Activated naive CD4-positive, alpha-beta T cell treated with anti-CD3 and anti-CD28 coated beads, Interleukin-2, amount 50 U/mL, for 24 hours (primary cell): ENCODE results near the gene CDC42EP1.
"Not testable (repeated sequence)": the region's sequence is repeated elsewhere in the genome, so short reads cannot be mapped to it uniquely, and the experiment has no call there.

Experiments used
- H3K27ac Mint-ChIP-seq: one replicate; pipeline ENCODE4 v1.8.0; 2021; ENCODE audit warnings: mild to moderate bottlenecking, mixed read lengths
- H3K27me3 Mint-ChIP-seq: one replicate; pipeline ENCODE4 v1.8.0; 2021; ENCODE audit warnings: mixed read lengths
- H3K36me3 Mint-ChIP-seq: one replicate; pipeline ENCODE4 v1.8.0; 2021; ENCODE audit warnings: mixed read lengths
- H3K4me1 Mint-ChIP-seq: one replicate; pipeline ENCODE4 v1.8.0; 2021; ENCODE audit warnings: mixed read lengths
- H3K4me3 Mint-ChIP-seq: one replicate; pipeline ENCODE4 v1.8.0; 2021; ENCODE audit warnings: mild to moderate bottlenecking, mixed read lengths
- H3K9me3 Mint-ChIP-seq: one replicate; pipeline ENCODE4 v1.8.0; 2021; ENCODE audit warnings: mixed read lengths

CDC42EP1 gene

DNA sequence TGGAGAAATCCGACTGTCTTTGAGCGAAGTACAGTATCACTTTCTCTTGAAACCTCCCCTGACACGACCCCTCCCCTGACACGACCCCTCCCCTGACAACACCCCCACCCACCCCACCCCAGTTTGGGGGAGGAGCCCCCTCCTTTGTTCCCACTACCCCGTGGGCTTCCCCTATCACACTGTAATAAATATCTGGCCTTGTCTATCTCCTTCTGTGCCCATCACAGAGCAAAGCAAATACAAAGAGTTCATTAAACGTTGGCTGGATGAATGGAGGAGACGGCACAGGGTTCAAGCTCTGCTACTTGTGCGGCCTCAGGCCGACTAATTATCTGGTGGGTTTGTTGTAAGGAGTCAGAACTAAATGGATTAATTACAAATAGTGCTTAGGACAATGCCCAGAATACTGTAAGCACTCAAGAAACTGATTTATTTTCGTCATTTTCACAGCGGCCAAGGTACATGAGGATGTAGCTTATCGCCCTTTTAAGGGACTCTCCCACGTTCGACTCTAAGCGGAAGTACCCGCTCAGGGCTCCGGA is 47.7 kb downstream of the CDC42EP1 start:
- H3K27ac Mint-ChIP-seq: peak overlapping the region; percentile 98
- H3K36me3 Mint-ChIP-seq: no peaks in the 10 kb centered on the region
- H3K4me3 Mint-ChIP-seq: peak overlapping the region; percentile 91
- H3K9me3 Mint-ChIP-seq: no peaks in the 10 kb centered on the region
- peaks cover 46% of the 10 kb centered on the region for H3K4me1 Mint-ChIP-seq
- H3K27me3 Mint-ChIP-seq: no peaks in the 10 kb centered on the region

DNA sequence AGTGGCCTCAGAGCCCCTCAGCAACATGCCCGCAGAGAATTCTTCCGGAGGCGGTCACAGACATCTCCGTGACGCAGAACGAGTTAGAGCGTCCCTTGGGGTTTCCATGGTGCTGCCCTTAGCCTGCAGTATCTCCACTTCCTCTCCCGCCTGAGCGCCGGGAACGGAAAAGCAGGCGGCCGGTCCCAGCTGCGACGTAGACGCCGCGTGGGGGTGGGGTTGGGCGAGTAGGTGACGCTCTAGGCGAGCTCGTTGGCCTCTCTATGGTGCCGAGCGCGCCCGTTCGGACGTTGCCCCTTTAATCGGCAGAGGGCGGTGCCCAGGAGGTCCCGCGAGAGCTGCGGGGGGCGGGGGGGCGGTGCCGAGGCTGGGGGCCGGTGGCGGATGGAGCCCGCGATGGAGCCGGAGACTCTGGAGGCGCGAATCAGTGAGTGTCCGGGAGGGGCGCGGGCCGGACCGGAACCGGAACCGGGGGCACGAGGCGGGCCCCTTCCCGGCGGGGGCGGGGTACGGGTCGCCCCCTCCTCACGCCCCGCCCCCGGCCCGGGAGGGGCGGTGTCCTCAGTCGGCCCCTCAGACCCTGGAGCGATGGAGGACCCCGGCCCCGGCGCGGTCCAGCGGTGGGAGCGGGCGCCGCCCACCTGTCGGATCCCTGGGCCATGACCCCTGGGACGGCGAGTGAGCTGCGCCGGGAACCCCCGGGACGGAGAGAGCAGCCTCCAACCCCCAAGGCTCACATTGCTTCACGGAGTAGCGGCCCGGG is 48.4 kb downstream of the CDC42EP1 start, which contains the start of gene GGA1:
TSS of gene GGA1 (plus strand) at position 358 of the 763 bp plus-strand sequence. CDS start at position 385, 27 bp downstream.
- H3K27ac Mint-ChIP-seq: peak within 1 kb of the TSS; percentile 98
- no peaks in the 10 kb centered on the region for H3K27me3 Mint-ChIP-seq
- no peaks in the 10 kb centered on the region for H3K9me3 Mint-ChIP-seq
- peaks cover 45% of the 10 kb centered on the region for H3K4me1 Mint-ChIP-seq
- peak within 1 kb of the TSS; percentile 98 for H3K4me3 Mint-ChIP-seq
- no peaks in the 10 kb centered on the region for H3K36me3 Mint-ChIP-seq

DNA sequence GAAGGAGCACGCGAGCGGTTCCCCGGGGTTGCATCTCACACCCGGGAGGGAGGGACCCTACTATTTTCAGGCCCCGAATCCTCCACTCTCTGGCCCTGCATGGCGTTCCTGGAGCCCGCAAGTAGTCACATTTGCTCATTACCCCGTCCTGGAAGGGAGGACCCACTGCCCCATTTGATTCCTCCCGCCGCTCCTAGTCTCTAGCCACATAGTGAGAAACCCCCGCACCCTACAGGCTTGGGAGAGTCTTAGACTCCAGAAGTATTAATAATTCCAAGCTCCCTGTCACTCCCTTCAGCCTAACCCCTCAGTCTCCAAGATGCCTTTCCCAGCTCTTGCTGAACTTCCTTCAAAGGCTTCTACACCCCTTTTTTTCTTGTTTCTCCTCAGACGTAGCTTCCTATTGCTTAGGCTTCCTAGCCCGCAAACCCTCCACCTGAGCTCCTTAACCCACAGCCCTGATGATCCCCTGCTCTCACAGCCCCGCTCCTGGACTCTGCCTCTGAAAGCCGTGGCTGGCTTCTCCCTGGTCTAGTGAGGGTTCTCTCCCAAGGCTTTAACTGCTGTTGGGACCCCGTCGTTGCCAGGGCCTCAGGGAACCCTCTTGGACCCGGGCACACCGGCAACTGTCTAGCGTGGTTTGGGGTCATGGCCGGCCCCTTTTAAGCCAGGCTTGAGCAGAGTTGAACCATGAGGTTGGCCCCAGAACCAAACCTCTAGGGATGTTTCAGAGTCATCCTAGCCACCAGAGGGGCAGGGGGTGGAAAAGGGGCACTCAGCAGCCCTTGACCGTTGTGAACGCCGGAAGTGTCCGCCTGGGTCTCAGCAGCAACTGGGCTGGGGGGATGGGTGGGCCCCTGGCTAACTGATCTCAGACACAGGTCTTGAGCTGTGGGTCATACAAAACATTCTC is 49.2 kb downstream of the CDC42EP1 start:
- Mint-ChIP-seq H3K4me1 (peaks cover 39% of the 10 kb centered on the region), H3K4me3 (peak overlapping the region; percentile 98), H3K27me3 (no peaks in the 10 kb centered on the region)

DNA sequence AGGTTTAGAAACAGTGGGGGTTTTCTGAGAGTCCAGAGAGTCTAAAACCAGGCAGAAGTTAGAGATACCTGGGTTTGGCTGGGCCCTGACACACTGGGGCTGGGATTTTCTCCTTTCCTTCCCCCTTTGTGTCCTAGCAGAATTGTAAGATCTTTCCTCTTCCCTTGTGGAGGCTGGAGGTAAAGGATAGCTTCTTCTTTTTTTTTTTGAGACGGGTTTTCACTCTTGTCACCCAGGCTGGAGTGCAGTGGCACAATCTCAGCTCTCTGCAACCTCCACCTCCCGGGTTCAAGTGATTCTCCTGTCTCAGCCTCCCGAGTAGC is 49.8 kb downstream of the CDC42EP1 start:
- H3K27ac Mint-ChIP-seq: peak overlapping the region; percentile 98
- peak overlapping the region; percentile 98 for H3K4me3 Mint-ChIP-seq
- not testable (repeated sequence) for H3K36me3 Mint-ChIP-seq, H3K9me3 Mint-ChIP-seq, H3K27me3 Mint-ChIP-seq
- peaks cover 34% of the 10 kb centered on the region for H3K4me1 Mint-ChIP-seq

More for the DNA sequence above, 49.2 kb downstream of the CDC42EP1 start:
- peak overlapping the region; percentile 98 for H3K27ac Mint-ChIP-seq
- H3K36me3 Mint-ChIP-seq: no peaks in the 10 kb centered on the region
- no peaks in the 10 kb centered on the region for H3K9me3 Mint-ChIP-seq

DNA sequence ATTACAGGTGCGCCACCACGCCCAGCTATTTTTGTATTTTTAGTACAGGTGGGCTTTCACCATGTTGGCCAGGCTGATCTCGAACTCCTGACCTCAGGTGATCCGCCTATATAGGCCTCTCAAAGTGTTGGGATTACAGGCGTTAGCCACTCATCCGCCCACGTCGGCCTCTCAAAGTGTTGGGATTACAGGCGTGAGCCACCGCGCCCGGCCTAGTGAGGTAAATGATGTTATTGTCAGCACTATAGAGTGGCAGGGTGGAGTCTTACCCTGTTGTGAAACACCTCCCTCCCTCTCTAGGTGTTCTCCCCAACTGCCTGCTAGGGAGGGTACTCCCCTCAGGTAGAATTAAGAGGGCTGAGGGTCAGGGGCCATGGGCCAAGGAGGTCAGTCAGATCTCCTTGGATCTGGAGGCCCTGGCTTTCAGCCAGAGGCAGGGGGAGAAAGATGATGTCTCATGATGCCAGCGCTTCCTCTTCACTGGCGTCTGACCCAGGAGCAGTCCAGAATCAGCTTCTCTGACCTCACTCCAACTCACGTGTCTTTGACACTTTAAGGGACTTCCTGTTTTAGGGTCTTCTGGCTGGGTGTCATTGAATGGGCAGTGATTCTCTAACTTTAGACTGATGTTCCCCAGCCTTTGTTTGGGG is 50.3 kb downstream of the CDC42EP1 start:
- H3K4me1 Mint-ChIP-seq: peaks cover 29% of the 10 kb centered on the region
- H3K27ac Mint-ChIP-seq: no peak overlapping the region
- no peaks in the 10 kb centered on the region for H3K27me3 Mint-ChIP-seq
- H3K9me3 Mint-ChIP-seq: no peaks in the 10 kb centered on the region
- peak overlapping the region; percentile 98 for H3K4me3 Mint-ChIP-seq
- no peaks in the 10 kb centered on the region for H3K36me3 Mint-ChIP-seq

DNA sequence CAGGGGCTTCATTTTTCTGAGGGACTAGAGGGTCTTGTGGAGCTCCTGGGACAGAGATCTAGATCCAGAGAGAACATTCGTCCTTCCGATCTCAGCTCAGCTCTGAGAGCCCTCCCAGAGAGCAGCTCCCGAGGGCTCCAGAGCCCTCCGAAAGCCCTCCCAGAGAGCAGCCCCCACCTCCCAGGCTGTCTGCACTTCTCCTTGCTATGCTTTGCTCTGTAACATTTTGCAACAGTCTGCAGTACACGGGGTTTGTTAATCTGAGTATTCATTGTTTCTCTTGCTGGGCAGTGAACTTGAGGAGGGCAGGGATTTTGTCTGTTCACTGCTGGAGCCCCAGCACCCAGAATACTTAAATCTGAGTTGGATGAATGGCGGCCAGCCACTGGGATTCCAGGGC is 50.9 kb downstream of the CDC42EP1 start:
- H3K4me1 Mint-ChIP-seq: peaks cover 24% of the 10 kb centered on the region
- H3K9me3 Mint-ChIP-seq: no peaks in the 10 kb centered on the region
- no peak overlapping the region for H3K27ac Mint-ChIP-seq
- H3K4me3 Mint-ChIP-seq: peak overlapping the region; percentile 33
- H3K27me3 Mint-ChIP-seq: no peaks in the 10 kb centered on the region
- H3K36me3 Mint-ChIP-seq: no peaks in the 10 kb centered on the region

DNA sequence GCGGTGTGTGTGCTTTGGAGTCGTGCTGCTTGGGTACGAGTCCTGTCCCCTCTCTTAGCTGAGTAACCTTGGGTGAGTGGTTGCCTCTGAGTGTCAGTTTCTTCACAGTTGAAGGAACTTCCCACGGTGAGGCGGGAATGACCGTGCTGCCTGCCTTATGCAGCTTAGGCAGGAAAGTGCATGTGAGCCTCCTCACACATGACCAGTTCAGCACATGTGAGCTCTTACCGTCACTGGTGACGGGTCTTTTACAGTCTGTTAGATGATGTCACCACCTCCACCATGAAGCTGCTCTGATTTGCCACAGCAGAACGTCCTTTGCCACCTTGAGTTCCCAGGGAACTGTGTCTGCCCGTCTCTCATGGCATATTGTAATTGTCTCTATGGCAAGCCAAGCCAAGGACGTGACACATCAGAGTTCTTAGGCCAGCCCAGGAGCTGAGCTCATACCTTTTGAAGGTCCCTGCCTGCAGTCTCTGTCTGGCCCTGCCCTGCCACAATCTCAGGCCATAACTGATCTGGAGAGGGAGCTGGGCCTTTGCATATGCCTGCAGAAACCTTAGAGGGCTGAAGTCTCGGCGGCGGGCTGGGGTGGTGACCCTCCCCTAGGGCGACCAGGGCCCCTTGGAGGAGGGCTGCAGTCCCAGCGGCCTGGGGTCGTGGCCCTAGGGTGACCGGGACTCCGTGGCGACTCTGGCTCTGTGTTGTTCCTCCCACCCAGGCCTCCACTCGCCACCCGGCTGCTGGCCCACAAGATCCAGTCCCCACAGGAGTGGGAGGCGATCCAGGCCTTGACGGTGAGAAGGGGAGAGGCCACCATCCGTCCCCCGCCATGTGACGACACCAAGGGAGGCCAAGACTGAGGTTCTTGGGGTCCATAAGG is 56.2 kb downstream of the CDC42EP1 start:
- no peaks in the 10 kb centered on the region for H3K9me3 Mint-ChIP-seq
- no peak overlapping the region for H3K27ac Mint-ChIP-seq
- no peaks in the 10 kb centered on the region for H3K4me1 Mint-ChIP-seq
- H3K4me3 Mint-ChIP-seq: no peak overlapping the region
- no peaks in the 10 kb centered on the region for H3K36me3 Mint-ChIP-seq
- H3K27me3 Mint-ChIP-seq: no peaks in the 10 kb centered on the region

DNA sequence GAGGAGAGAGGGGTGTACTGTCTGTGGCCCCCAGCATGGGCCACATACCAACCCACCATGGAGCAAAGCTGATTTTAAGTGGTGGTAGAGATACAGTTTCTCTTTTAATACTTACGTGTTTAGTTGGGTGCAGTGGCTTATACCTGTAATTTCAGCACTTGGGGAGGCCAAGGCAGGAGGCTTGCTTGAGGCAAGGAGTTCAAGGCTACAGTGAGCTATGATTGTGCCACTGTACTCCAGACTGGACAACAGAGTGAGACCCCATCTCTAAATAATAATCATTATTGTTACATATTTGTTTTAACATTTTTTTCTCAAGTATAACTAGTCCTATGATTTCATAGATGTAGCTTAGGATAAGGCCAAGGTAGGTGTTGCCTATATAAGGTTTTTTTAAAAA is 57.2 kb downstream of the CDC42EP1 start:
- Mint-ChIP-seq H3K4me3 (no peak overlapping the region), H3K9me3 (no peaks in the 10 kb centered on the region), H3K27me3 (no peaks in the 10 kb centered on the region), H3K27ac (no peak overlapping the region), H3K4me1 (no peaks in the 10 kb centered on the region), H3K36me3 (no peaks in the 10 kb centered on the region)

DNA sequence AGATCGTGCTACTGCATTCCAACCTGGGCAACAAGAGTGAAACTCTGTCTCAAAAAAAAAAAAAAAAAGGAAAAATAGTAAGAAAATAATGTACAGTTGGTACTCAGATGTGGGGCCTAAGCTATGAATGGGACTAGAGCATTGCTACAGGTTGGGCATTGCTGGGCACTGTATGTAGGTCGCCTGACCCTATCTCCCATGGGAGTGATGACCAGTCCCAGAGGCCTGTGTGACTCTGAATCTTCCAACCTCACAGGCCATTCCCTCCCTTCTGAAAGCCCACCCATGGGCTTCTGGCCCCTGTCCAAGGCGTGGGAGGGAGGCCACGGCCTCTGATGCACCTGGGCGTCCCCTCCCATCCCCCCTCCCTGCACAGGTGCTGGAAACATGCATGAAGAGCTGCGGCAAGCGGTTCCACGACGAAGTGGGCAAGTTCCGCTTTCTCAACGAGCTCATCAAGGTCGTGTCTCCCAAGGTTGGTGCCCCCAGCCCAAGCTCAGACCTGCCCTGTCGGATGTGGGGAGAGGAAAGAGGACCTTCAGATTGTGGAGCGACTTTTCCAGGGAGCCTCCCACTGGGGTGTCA is 57.9 kb downstream of the CDC42EP1 start:
- no peaks in the 10 kb centered on the region for H3K27me3 Mint-ChIP-seq
- H3K4me3 Mint-ChIP-seq: no peak overlapping the region
- H3K27ac Mint-ChIP-seq: no peak overlapping the region
- no peaks in the 10 kb centered on the region for H3K36me3 Mint-ChIP-seq
- no peaks in the 10 kb centered on the region for H3K9me3 Mint-ChIP-seq
- H3K4me1 Mint-ChIP-seq: peaks cover 3% of the 10 kb centered on the region

DNA sequence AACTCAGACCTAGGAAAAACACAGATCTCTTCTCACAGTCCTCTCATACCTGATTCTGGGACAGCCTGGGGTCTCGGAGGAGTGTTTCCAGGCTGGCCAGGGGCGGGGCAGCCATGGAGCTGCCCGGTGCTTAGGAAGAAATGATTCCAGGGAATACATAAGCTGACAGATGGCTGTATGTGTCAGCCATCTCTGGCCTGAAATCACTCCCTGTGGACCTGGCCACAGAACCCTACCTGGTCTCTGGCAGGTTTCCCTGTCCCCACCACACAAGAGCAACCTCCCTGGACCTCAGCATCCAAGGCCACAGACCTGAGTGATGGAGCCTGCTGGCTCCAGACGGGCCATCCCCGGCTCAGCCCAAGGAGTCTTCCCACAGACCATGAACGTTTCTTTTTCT is 58.4 kb downstream of the CDC42EP1 start:
- Mint-ChIP-seq H3K27me3 (no peaks in the 10 kb centered on the region), H3K9me3 (no peaks in the 10 kb centered on the region), H3K36me3 (peaks cover 2% of the 10 kb centered on the region), H3K4me1 (peaks cover 6% of the 10 kb centered on the region), H3K4me3 (no peak overlapping the region), H3K27ac (no peak overlapping the region)
